Neutrophil (primary cell): Measurements from ENCODE around the gene F11R.
"Not testable (repeated sequence)": the region's sequence is repeated elsewhere in the genome, so short reads cannot be mapped to it uniquely, and the experiment has no call there.

Experiments used
- H3K27ac ChIP-seq: fragments of 200-600 bp; sonication (generic); 2 replicates; pipeline ENCODE4 v1.5.1; 2016; ENCODE audit warnings: mild to moderate bottlenecking, moderate library complexity
- H3K27me3 ChIP-seq: fragments of 200-600 bp; sonication (generic); 2 replicates; pipeline ENCODE4 v1.6.0; 2016; ENCODE audit warnings: mild to moderate bottlenecking
- H3K36me3 ChIP-seq: fragments of 200-600 bp; sonication (generic); 2 replicates; pipeline ENCODE4 v1.5.1; 2017
- H3K4me1 ChIP-seq, 2 experiments: fragments of 200-600 bp in 1 of 2; sonication (generic) in 1 of 2; 1 replicate in 1 of 2; 2 replicates in 1 of 2; pipeline versions ENCODE4 v1.5.1 to v1.6.1; 2013 to 2016; ENCODE audit warnings: low read depth in 1 of 2, low read length in 1 of 2, mild to moderate bottlenecking in 1 of 2, moderate library complexity in 1 of 2; ENCODE audit not compliant: control insufficient read depth in 1 of 2, insufficient read depth in 1 of 2
- H3K4me3 ChIP-seq, 2 experiments: fragments of 200-600 bp in 1 of 2; sonication (generic) in 1 of 2; 1 replicate in 1 of 2; 2 replicates in 1 of 2; pipeline ENCODE4 v1.5.1; 2013 to 2016; ENCODE audit warnings: low read depth in 1 of 2, low read length in 1 of 2, mild to moderate bottlenecking in 1 of 2, moderate library complexity in 1 of 2
- H3K9me3 ChIP-seq: fragments of 200-600 bp; sonication (generic); 2 replicates; pipeline ENCODE4 v1.5.1; 2016
- CTCF ChIP-seq: fragments of 200-600 bp; sonication (generic); IDR thresholded peaks from 2 replicates; pipeline ENCODE4 v1.5.1; 2016; ENCODE audit warnings: antibody characterized with exemption

F11R gene

GRCh38 chr1:160951443-160952128, 69.4 kb downstream of the F11R start:
- TF ChIP-seq CTCF: peak; percentile 27
- Histone ChIP-seq H3K36me3 (no peaks in the 10 kb centered on the region), H3K9me3 (no peaks in the 10 kb centered on the region), H3K27me3 (no peaks in the 10 kb centered on the region), H3K27ac (no peak overlapping the region), H3K4me3 (no peak overlapping the region), H3K4me1 (no peaks in the 10 kb centered on the region)

DNA sequence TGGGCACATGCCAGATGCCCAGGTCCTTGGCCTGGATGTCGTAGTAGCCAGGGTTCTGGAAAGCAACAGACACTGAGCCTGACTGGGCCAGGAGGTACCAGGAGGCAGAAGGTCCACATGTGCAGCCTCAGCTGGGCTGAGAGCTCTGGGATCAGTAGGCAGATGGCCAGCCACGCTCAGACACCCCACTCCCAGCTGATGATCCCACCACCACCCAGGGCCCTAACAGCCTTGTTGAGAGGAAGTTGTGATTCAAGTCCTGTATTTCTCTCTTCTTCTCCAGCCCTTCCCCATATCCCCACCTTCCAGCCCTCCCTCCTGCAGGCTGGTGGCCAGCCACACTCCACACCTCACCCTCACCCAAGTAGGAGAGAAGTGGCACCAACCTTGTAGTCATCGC, 70.3 kb downstream of the F11R start:
- Histone ChIP-seq H3K4me3 (no peak overlapping the region), H3K4me1 (no peaks in the 10 kb centered on the region), H3K27me3 (no peaks in the 10 kb centered on the region), H3K27ac (no peak overlapping the region), H3K9me3 (no peaks in the 10 kb centered on the region), H3K36me3 (no peaks in the 10 kb centered on the region)
- TF ChIP-seq CTCF: no peak

DNA sequence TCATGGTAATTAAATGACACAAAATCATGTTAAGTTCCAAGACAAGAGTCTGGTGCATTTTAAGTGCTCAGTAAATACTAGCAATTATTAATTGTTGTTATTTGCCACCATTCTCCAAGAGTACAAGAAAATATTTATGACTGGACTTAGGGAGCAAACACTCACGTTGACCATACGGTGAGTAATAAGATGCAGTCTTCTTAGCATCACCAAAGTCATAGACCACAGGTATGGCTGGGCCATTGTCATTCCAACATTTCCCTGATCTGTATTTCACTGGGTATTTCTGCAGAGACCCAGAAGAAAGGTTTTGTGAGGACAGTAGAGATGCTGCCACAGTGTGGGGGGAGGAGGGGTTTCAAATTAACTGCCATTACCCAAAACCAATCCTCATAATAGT, 71.1 kb downstream of the F11R start:
- Histone ChIP-seq H3K4me1 (no peaks in the 10 kb centered on the region), H3K4me3 (no peak overlapping the region)

GRCh38 chr1:160949216-160949880, 71.6 kb downstream of the F11R start:
- H3K27ac ChIP-seq, H3K27me3 ChIP-seq: not testable (repeated sequence)

More for the DNA sequence above, 71.1 kb downstream of the F11R start:
- Histone ChIP-seq H3K9me3 (no peaks in the 10 kb centered on the region), H3K27ac (no peak overlapping the region), H3K36me3 (no peaks in the 10 kb centered on the region), H3K27me3 (no peaks in the 10 kb centered on the region)
- no peak for TF ChIP-seq CTCF

DNA sequence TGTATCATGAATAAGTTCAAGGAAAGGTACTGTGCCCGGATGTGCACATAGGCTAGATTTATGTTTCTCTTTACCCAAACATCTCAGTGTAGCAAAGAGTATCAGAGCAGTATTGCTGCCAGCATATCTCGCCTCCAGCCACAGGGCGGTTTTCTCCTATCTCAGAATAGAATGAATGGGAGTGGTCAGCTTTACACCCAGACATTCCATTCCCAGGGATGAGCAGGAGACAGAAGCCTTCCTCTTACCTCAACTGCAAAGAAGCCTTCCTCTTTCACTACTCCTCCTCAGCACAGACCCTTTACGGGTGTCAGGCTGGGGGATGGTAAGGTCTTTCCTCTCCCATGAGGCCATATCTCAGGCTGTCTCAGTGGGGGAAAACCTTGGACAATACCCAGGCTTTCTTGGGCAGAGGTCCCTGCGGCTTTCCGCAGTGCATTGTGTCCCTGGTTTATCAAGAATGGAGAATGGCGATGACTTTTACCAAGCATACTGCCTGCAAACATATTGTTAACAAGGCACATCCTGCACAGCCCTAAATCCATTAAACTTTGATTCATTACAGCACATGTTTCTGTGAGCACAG, 73.7 kb downstream of the F11R start:
- H3K4me1 ChIP-seq, H3K9me3 ChIP-seq, H3K36me3 ChIP-seq, H3K27ac ChIP-seq, H3K4me3 ChIP-seq, H3K27me3 ChIP-seq: not testable (repeated sequence)

More at GRCh38 chr1:160949216-160949880, 71.6 kb downstream of the F11R start:
- not testable (repeated sequence) for H3K36me3 ChIP-seq, H3K9me3 ChIP-seq, H3K4me3 ChIP-seq, H3K4me1 ChIP-seq

DNA sequence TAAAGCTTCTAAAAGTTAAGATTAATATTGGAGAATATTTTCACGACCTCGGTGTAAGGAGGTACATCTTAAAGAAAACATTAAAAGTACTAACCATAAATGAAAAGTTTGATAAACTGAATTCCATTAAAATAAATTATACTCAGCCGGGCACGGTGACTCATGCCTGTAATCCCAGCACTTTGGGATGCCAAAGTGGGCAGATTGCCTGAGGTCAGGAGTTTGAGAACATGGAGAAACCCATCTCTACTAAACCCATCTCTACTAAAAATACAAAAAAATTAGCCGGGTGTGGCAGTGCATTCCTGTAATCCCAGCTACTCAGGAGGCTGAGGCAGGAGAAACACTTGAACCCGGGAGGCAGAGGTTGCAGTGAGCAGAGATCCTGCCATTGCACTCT, 75.1 kb downstream of the F11R start:
- not testable (repeated sequence) for H3K27ac ChIP-seq, H3K36me3 ChIP-seq, H3K9me3 ChIP-seq, H3K4me3 ChIP-seq, H3K4me1 ChIP-seq, H3K27me3 ChIP-seq
